DND-41 (cell line): ENCODE measurements around the gene MIOX.

Experiments
- EZH2 ChIP-seq: IDR thresholded peaks from 3 replicates; pipeline ENCODE4 v1.6.1; 2012; ENCODE audit warnings: borderline replicate concordance, low read depth, mild to moderate bottlenecking, moderate library complexity, low read length, inconsistent platforms; ENCODE audit not compliant: severe bottlenecking
- TF ChIP-seq, protein P1 (sequence below): IDR thresholded peaks from 2 replicates; pipeline ENCODE4 v1.5.1; 2012; ENCODE audit warnings: borderline replicate concordance, low read length, moderate library complexity, mild to moderate bottlenecking; ENCODE audit not compliant: poor library complexity, severe bottlenecking; ENCODE audit errors: extremely low read depth

DNA sequence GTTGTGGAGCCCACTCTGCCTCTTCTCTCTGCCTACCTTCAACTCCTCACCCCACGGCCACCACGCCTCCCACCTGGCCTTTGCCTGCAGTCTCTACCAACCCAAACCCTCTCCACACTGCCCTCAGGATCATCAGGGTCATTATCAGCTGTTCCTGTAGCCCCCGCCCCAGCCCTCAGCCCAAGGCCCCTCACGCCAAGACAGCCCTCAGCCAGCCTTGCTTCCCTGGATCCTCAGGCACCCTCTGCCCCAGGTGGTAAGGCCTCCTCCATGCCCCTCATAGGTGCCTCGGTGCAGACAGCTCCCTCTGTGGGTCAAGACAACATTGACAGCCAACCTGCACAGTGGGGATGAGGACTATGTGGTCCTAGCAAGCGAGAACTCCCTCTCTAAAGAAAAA lies 13.6 kb upstream of the MIOX start:
- TF ChIP-seq, protein P1, sequence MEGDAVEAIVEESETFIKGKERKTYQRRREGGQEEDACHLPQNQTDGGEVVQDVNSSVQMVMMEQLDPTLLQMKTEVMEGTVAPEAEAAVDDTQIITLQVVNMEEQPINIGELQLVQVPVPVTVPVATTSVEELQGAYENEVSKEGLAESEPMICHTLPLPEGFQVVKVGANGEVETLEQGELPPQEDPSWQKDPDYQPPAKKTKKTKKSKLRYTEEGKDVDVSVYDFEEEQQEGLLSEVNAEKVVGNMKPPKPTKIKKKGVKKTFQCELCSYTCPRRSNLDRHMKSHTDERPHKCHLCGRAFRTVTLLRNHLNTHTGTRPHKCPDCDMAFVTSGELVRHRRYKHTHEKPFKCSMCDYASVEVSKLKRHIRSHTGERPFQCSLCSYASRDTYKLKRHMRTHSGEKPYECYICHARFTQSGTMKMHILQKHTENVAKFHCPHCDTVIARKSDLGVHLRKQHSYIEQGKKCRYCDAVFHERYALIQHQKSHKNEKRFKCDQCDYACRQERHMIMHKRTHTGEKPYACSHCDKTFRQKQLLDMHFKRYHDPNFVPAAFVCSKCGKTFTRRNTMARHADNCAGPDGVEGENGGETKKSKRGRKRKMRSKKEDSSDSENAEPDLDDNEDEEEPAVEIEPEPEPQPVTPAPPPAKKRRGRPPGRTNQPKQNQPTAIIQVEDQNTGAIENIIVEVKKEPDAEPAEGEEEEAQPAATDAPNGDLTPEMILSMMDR = peak; percentile 65
- no peak for TF ChIP-seq EZH2
